C4-2B (cell line): ENCODE results near the gene PPP1CA.

Experiments
- CTCF ChIP-seq: fragments of 450-650 bp; conservative IDR thresholded peaks from 2 replicates; pipeline ENCODE4 v1.5.1; 2017; ENCODE audit warnings: mild to moderate bottlenecking
- ZFX ChIP-seq: fragments of 450-650 bp; IDR thresholded peaks from 2 replicates; pipeline ENCODE4 v1.6.1; 2017

GRCh38 chr11:67405196-67405567, 3.5 kb upstream of the PPP1CA start:
- TF ChIP-seq CTCF (no peak), ZFX (no peak)
